RWPE2 (cell line): ENCODE measurements around the gene LY6G5C.

Experiments used
- ATAC-seq: fragments of 200-7000 bp; cut with Tn5 transposase; 3 replicates; pipeline ENCODE4 v1.9.1; 2021; ENCODE audit warnings: low read depth
- DNase-seq: peaks from one replicate; pipeline ENCODE4 v3.0.0-alpha.2; 2020; ENCODE audit warnings: low spot score
- H3K27ac ChIP-seq: fragments of 450-650 bp; 2 replicates; pipeline ENCODE4 v1.5.1; 2017; ENCODE audit warnings: mild to moderate bottlenecking; ENCODE audit not compliant: poor library complexity, severe bottlenecking
- H3K27me3 ChIP-seq: fragments of 250-450 bp; sonication (Bioruptor Pico); 2 replicates; pipeline ENCODE4 v1.5.1; 2021; ENCODE audit warnings: mild to moderate bottlenecking, moderate library complexity; ENCODE audit not compliant: insufficient read depth, poor library complexity, severe bottlenecking
- H3K36me3 ChIP-seq: fragments of 250-450 bp; sonication (Bioruptor Pico); 2 replicates; pipeline ENCODE4 v1.5.1; 2020; ENCODE audit warnings: low read depth, mild to moderate bottlenecking, moderate library complexity
- H3K4me1 ChIP-seq: fragments of 250-450 bp; sonication (Bioruptor Pico); 2 replicates; pipeline ENCODE4 v1.5.1; 2021; ENCODE audit warnings: mild to moderate bottlenecking, moderate library complexity; ENCODE audit not compliant: insufficient read depth, poor library complexity, severe bottlenecking
- H3K4me3 ChIP-seq: fragments of 250-450 bp; sonication (Bioruptor Pico); 2 replicates; pipeline ENCODE4 v1.5.1; 2021; ENCODE audit warnings: mild to moderate bottlenecking, moderate library complexity; ENCODE audit not compliant: severe bottlenecking
- H3K9me3 ChIP-seq: fragments of 250-450 bp; sonication (Bioruptor Pico); 2 replicates; pipeline ENCODE4 v1.5.1; 2021; ENCODE audit warnings: mild to moderate bottlenecking, moderate library complexity; ENCODE audit not compliant: severe bottlenecking
- TF ChIP-seq, protein P1 (sequence below): fragments of 450-650 bp; IDR thresholded peaks from one replicate; pipeline ENCODE4 v1.5.1; 2017; ENCODE audit warnings: mild to moderate bottlenecking, moderate library complexity; ENCODE audit not compliant: poor library complexity, severe bottlenecking

Gene LY6G5C

DNA sequence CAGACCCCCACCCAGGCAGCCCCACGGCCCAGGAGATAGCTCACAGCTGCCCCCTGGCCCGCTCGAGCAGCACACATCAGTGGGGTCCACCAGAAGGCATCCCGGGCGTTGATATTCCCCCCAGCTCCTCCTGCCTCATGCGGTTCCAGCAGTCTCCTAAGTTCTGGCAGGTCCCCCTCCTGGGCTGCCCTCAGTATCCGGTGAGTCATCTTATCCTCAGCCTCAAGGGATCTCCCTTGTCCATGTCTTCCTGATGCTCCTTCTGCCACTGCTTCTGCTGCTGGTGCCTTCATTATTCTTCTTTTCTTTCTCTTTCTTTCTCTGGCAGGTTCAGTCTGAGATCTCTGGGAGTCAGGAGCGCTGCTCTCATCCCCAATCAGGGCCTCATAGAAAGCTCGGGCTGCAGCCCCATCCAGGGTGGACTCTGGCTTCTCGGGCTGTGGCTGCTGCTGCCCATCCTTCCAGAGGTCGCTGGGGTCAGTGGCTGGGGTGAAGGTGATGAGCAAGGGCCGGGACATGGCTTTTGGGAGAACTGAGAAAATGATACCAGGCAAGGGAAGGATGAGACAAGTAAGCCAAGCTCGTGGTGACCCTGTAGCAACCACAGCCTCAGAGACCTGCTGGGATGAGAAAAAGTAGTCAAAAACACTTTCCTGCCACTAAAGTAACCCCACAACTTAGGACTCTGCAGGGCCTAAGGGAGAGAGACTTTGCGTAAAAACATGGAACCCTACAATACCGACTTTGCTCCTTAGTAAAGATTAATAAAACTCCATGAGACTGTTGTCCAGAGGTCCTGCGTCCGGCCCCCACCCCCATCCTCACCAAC is 16.7 kb downstream of the LY6G5C start:
- DNase-seq (no peak), ATAC-seq (peak; percentile 33)
- Histone ChIP-seq H3K9me3 (no peaks in the 10 kb centered on the region), H3K27me3 (no peaks in the 10 kb centered on the region), H3K27ac (peak overlapping the region; percentile 90), H3K4me1 (peaks cover 13% of the 10 kb centered on the region), H3K36me3 (peaks cover 36% of the 10 kb centered on the region), H3K4me3 (peak overlapping the region; percentile 77)
- TF ChIP-seq, protein P1, sequence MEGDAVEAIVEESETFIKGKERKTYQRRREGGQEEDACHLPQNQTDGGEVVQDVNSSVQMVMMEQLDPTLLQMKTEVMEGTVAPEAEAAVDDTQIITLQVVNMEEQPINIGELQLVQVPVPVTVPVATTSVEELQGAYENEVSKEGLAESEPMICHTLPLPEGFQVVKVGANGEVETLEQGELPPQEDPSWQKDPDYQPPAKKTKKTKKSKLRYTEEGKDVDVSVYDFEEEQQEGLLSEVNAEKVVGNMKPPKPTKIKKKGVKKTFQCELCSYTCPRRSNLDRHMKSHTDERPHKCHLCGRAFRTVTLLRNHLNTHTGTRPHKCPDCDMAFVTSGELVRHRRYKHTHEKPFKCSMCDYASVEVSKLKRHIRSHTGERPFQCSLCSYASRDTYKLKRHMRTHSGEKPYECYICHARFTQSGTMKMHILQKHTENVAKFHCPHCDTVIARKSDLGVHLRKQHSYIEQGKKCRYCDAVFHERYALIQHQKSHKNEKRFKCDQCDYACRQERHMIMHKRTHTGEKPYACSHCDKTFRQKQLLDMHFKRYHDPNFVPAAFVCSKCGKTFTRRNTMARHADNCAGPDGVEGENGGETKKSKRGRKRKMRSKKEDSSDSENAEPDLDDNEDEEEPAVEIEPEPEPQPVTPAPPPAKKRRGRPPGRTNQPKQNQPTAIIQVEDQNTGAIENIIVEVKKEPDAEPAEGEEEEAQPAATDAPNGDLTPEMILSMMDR, result no peak

DNA sequence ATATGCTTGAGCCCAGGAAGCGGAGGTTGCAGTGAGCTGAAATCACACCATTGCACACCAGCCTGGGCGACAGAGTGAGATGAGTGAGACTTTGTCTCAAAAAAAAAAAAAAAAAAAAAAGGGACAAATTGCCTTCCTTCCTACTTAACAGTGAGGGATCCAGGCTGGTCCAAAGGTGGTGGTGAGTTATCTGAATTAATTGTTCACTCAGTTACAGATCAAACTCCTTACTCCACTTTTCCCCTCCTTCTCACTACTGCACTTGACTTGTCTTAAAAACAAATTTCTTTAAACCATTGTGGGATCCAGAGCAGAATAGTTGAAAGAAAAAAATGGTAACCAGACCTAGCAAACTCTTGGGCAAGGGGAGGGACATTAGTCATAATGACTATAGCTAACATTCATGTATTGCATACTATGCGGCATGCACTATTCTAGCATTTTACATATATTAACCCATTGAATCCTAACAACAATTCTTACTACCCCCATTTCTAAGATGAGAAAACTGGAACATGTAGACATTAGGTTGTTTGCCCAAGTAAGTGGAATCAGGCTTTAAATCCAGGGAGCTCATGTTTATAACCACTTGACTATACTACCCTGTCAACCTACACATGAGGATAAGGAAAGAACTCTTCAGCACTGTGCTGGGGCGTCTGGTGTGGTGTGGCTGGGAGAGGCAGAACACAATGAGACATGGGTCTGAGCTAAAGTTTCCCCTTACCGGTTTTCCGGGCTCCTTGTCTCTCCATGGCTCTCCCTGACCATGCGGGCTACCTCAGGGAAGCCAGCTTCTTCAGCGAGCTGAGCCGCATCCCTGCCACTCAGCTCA is 17.5 kb downstream of the LY6G5C start:
- Histone ChIP-seq H3K27ac (peak overlapping the region; percentile 90), H3K27me3 (no peaks in the 10 kb centered on the region), H3K4me1 (peaks cover 13% of the 10 kb centered on the region), H3K36me3 (peaks cover 28% of the 10 kb centered on the region), H3K4me3 (peak overlapping the region; percentile 77), H3K9me3 (no peaks in the 10 kb centered on the region)
- TF ChIP-seq, protein P1, result no peak
- ATAC-seq (no peak), DNase-seq (no peak)

DNA sequence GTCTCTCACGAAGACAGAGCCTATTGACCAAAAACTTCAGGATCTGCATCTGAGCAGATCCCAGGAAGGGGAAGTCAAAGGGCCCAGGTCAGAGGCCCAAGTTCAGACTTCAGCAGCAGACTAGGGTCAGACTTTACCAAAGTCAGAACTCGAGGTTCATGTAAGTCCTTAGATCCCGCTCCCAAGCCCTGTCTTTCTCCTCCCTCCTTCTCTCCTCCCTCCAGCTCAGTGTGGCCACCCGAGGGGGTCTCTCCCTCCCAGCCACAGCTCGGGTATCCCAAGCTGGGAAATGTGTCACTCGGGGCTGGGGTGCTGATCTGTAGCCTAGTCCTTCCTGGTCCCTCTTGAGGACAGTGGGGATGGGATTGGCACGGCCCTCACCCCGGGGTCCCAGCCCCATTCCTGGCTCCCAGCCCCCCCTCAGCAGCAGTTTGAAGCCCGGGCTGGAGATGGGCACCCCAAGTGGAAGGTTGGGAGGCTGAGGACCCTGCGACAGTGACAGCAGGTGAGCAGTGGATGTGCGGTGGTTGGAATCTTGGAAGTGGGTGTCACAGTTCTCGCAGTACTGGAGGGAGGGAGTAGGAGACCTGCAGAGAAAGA is 18.6 kb downstream of the LY6G5C start:
- H3K4me3 ChIP-seq, result no peak overlapping the region

DNA sequence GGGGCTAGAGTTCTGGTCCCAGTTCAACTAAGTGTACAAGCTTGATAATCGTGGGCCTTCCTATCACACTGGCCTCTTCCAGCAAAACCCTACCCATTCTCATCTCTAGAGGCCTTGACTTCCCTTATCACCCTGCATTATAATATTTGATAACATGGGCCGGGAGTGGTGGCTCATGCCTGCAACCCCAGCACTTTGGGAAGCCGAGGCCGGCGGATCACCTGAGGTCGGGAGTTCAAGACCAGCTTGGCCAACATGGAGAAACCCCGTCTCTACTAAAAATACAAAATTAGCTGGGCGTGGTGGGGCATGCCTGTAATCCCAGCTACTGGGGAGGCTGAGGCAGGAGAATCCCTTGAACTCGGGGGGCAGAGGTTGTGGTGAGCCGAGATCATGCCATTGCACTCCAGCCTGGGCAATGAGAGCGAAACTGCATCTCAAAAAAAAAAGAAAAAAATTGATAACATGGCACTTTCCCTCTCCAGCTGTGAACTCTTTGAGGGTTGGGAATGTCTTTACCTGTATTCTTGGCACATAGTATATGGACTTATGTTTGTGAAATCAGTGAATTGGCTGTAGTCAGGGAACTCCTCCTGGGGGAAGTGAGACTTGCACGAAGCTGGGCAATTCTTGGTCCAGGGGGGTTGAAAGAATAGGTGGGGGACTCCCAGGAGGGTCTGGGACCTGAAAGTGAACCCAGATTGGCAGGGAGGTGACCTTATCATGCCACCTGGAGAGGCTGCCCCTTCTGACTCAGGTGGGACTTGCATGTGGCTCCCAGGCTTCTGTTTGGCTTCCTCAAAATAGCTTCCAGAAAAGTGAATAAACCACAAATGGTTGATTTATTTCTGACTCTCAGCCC is 19.4 kb downstream of the LY6G5C start:
- Histone ChIP-seq H3K4me3 (no peak overlapping the region), H3K36me3 (peaks cover 11% of the 10 kb centered on the region), H3K4me1 (peaks cover 13% of the 10 kb centered on the region), H3K9me3 (no peaks in the 10 kb centered on the region), H3K27me3 (no peaks in the 10 kb centered on the region), H3K27ac (peak overlapping the region; percentile 68)
- TF ChIP-seq, protein P1, result no peak
- DNase-seq (no peak), ATAC-seq (no peak)

More for the DNA sequence above, 18.6 kb downstream of the LY6G5C start:
- no peaks in the 10 kb centered on the region for H3K9me3 ChIP-seq
- H3K36me3 ChIP-seq, result peaks cover 17% of the 10 kb centered on the region
- H3K4me1 ChIP-seq, result peaks cover 13% of the 10 kb centered on the region
- H3K27ac ChIP-seq, result no peak overlapping the region
- no peak for DNase-seq
- ATAC-seq, result no peak
- no peaks in the 10 kb centered on the region for H3K27me3 ChIP-seq
- TF ChIP-seq, protein P1, result no peak
